Suppressor macrophage (primary cell): Measurements from ENCODE around the gene KCTD20.

Experiments used
- DNase-seq, 4 experiments: peaks; one replicate each; pipeline ENCODE4 v3.0.0-alpha.2; 2020 to 2022

Gene KCTD20

DNA sequence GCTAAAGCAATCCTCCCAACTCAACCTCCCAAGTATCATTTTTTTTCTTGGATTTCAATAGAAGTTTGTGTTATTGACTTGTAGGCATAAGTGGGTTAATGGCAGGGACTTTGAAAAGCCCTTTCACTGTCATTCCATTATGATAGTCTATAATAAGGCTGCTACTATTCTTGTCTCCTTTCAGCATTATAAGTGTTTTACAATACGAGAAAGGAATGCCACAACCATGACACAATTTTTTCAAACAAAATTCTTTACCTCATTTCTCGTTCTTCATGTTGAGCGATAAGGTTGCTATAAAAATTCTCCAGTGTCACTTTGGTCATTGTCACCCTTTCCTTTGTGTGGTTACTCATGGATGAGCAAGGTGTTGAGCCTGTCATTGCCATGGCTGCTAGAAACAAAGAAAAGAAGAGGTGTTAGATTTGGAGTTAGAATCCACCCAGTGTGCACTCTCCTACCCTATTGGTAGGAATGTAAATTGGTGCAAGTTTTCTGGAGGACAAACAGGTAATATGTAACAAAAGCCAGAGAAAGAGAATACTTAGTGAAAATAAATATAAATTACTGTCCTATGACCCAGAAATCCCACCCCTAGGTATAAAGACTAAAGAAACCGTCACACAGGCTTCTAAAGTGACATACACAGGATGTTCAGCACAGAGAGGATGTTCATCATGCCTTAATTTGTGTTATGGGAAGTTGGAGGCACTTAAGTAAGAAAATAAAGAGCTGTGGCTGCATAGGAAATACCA, 97.2 kb downstream of the KCTD20 start:
- DNase-seq: no peak
